ENCODE results near the gene DIAPH3.

DIAPH3 gene

DNA sequence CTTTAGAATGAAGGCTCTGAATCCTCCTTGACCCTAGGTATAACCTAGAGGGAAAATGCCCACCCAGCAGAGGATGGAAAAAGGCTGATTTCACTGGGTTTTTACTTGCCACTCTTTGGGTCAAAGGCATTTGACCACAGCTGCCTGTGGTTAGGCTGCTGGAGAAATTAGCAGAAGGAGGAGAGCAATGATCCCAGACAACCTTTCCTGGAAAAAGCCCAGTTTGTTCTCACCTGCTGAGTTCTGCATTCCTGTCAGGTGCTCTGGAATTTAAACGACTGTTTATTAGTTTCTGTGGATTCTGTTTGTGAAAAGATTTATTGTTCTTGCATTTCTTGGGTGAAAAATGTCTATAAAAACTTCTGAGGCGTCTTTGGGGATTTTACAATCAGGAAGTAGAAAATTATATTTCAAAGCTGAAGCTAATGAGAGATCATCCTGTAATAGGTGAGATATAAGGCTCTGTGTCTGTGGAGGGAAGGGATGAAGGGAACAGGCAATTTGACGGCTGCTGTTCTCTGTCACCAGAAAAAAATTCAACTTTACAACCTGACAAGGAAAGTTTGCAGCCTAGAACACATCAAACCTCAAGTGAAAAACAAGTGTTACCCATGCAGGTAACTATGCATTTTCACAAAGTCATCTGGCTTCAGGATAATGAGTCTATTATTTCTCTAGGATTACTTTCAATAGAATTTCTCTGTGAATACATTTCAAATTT, 519.7 kb downstream of the DIAPH3 start:
- H3K4me3 ChIP-seq (ENCODE audit: low read depth, low read length), result no peak overlapping the region
- DNase-seq (ENCODE audit: low read depth, low spot score), result no peak
- in situ Hi-C loops (cut with HindIII; ENCODE audit: low sequenced_read_pairs), result no loop called here
- TF ChIP-seq CTCF (IDR thresholded peaks at IDR 0.05; ENCODE audit: low read depth, low read length), result no peak

- no peak overlapping the region for H3K4me3 ChIP-seq (ENCODE audit: low read depth, low read length)
- no peak for DNase-seq (ENCODE audit: low read depth, low spot score)
- TF ChIP-seq CTCF (IDR thresholded peaks at IDR 0.05; ENCODE audit: low read depth, low read length), result no peak
- in situ Hi-C loops (cut with HindIII; ENCODE audit: low sequenced_read_pairs), result no loop called here
Measured at GRCh38 chr13:59643364-59643841, 520.3 kb downstream of the DIAPH3 start.

DNA sequence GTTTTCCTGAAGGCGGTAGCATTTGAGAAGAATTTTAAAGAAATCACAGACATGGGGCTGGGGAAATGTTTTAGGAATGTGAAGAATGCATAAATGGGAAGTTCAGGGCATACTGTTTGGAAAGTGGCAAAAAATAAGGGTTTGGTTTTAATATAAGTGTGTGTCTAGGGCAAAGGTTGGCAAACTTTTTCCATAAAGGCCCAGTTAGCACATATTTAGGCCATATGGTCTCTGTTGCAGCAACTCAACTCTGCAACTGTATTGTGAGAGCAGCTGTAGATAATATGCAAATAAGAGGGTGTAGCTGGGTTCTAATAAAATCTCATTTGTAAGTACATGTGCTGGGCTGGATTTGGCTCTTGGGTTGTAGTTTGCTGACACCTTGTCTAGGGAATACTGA, 521.9 kb downstream of the DIAPH3 start:
- in situ Hi-C loops (cut with HindIII; ENCODE audit: low sequenced_read_pairs), result no loop called here
- no peak for TF ChIP-seq CTCF (IDR thresholded peaks at IDR 0.05; ENCODE audit: low read depth, low read length)
- H3K4me3 ChIP-seq (ENCODE audit: low read depth, low read length), result no peak overlapping the region
- no peak for DNase-seq (ENCODE audit: low read depth, low spot score)

GRCh38 chr13:59641261-59641660, 522.5 kb downstream of the DIAPH3 start:
- H3K4me3 ChIP-seq (ENCODE audit: low read depth, low read length), result no peak overlapping the region
- in situ Hi-C loops (cut with HindIII; ENCODE audit: low sequenced_read_pairs), result no loop called here
- no peak for TF ChIP-seq CTCF (IDR thresholded peaks at IDR 0.05; ENCODE audit: low read depth, low read length)
- no peak for DNase-seq (ENCODE audit: low read depth, low spot score)

DNA sequence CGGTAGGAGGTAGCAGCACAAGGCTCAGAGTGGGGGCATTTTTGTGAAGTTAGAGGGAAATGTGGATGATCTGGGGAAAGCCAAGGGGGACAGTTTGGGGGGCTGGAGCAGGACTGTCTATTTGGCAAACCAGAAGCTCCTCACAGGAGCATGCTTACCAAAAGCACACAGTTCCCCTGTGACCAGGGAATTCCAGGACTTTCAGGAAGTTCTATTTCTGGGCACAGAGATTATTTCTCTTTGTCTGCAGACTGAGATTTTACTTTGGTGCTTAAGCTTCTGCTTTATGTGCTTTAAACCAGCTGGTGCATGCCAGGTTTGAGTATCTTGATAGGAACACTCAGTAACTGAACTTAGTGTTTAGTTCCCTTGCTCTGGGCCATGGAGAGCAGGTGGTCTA, 525.3 kb downstream of the DIAPH3 start:
- no peak for TF ChIP-seq CTCF (IDR thresholded peaks at IDR 0.05; ENCODE audit: low read depth, low read length)
- no peak overlapping the region for H3K4me3 ChIP-seq (ENCODE audit: low read depth, low read length)
- in situ Hi-C loops (cut with HindIII; ENCODE audit: low sequenced_read_pairs), result no loop called here
- no peak for DNase-seq (ENCODE audit: low read depth, low spot score)

DNA sequence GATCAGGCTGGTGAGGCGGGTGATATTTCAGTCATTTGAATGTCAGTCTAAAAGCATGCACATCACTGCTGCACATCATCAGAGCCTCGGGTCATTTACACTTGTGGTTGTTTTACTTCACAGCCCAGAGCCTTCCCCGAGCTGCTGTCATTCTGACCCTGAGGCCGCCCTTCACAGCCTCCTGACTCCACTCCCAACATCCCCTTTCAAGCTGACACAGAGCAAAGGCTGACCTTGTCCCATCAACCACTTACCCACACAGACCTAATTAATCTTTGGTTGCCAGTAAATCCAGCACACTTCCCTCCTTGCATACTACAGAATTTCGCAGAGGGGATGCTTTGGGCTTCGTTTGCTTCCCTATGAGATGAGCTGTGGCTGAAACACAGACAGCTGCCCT, 528.1 kb downstream of the DIAPH3 start:
- no peak for TF ChIP-seq CTCF (IDR thresholded peaks at IDR 0.05; ENCODE audit: low read depth, low read length)
- H3K4me3 ChIP-seq (ENCODE audit: low read depth, low read length), result no peak overlapping the region
- DNase-seq (ENCODE audit: low read depth, low spot score), result no peak
- in situ Hi-C loops (cut with HindIII; ENCODE audit: low sequenced_read_pairs), result no loop called here
